Right lobe of liver (tissue), 4 donors: ENCODE measurements around the gene IGFALS.

Experiments
- POLR2A ChIP-seq: fragments of 450-650 bp; IDR thresholded peaks from one replicate; pipeline ENCODE4 v1.6.1; 2017; ENCODE audit warnings: antibody characterized with exemption, mild to moderate bottlenecking
- TF ChIP-seq, protein P1 (sequence below), 4 donors: fragments of 200-600 bp in 3 of 4; fragments of 450-650 bp in 1 of 4; IDR thresholded peaks; one replicate each; pipeline versions ENCODE4 v1.5.1 to v1.8.0; 2016 to 2022; ENCODE audit warnings: antibody characterized with exemption in 4 of 4, mild to moderate bottlenecking in 2 of 4
- donor health status: DM: no; HTN: no; CAD: no.
- donor health status: DM: no; HTN: no; CAD: no.
- donor health status: DM: no; HTN: yes; CAD: no.

DNA sequence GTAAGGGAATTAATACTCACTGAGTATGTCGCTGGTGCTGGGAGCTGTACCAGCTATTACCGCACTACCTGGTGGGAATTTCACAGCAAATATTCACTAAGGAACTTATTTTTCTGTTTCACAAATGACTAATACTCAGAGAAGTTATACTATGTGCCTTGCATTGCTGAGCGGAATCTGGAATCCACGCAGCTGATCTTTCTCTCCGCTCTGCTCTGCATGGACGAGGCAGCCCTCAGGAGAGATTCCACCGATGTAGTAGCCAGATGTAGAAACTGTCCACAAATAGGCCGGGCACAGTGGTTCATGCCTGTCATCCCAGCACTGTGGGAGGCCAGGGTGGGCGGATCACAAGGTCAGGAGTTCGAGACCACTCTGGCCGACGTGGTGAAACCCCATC lies 39.3 kb downstream of the IGFALS start:
- TF ChIP-seq, protein P1, sequence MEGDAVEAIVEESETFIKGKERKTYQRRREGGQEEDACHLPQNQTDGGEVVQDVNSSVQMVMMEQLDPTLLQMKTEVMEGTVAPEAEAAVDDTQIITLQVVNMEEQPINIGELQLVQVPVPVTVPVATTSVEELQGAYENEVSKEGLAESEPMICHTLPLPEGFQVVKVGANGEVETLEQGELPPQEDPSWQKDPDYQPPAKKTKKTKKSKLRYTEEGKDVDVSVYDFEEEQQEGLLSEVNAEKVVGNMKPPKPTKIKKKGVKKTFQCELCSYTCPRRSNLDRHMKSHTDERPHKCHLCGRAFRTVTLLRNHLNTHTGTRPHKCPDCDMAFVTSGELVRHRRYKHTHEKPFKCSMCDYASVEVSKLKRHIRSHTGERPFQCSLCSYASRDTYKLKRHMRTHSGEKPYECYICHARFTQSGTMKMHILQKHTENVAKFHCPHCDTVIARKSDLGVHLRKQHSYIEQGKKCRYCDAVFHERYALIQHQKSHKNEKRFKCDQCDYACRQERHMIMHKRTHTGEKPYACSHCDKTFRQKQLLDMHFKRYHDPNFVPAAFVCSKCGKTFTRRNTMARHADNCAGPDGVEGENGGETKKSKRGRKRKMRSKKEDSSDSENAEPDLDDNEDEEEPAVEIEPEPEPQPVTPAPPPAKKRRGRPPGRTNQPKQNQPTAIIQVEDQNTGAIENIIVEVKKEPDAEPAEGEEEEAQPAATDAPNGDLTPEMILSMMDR (IDR thresholded peaks at IDR 0.05) = no peak
- no peak for TF ChIP-seq POLR2A
